Measurements from ENCODE around the gene LRRC55.

DNA sequence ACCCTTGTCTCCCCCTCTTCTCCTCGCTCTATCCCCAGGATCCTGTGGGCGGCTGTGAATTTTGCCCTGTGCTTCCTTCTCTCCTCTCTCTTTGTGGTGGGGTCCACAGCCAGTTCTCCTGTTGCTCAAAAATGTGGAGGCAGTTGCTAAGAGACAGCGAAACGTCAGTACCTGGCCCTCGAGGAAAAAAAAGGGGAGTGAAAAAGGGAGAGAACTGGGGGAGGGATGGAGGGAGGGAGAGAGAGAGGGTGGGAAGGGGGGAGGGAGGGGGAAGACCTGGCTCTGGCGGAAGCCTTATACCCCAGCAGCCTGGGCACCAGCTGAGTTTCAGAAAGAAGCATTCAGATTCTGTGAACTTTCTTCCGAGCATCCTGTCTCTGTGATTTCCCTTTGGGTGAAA is 2.1 kb upstream of the LRRC55 start:
- TF ChIP-seq, protein P1, sequence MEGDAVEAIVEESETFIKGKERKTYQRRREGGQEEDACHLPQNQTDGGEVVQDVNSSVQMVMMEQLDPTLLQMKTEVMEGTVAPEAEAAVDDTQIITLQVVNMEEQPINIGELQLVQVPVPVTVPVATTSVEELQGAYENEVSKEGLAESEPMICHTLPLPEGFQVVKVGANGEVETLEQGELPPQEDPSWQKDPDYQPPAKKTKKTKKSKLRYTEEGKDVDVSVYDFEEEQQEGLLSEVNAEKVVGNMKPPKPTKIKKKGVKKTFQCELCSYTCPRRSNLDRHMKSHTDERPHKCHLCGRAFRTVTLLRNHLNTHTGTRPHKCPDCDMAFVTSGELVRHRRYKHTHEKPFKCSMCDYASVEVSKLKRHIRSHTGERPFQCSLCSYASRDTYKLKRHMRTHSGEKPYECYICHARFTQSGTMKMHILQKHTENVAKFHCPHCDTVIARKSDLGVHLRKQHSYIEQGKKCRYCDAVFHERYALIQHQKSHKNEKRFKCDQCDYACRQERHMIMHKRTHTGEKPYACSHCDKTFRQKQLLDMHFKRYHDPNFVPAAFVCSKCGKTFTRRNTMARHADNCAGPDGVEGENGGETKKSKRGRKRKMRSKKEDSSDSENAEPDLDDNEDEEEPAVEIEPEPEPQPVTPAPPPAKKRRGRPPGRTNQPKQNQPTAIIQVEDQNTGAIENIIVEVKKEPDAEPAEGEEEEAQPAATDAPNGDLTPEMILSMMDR (IDR thresholded peaks at IDR 0.05) = no peak
- TF ChIP-seq POLR2A (IDR thresholded peaks at IDR 0.05) = no peak

Measured in esophagus squamous epithelium (tissue), 4 donors.